HepG2 (cell line): ENCODE data around the gene ENO3. TPM values are rescaled to one million over a fixed set of nuclear protein-coding genes. Genes with fewer than 3 reads are reported as not detected.

Experiments used
- ELK4 ChIP-seq: sonication (generic); formaldehyde crosslinking; IDR thresholded peaks from 2 replicates; pipeline ENCODE4 v1.9.0; 2021; ENCODE audit warnings: missing genetic modification reagents, borderline replicate concordance
- HNRNPLL ChIP-seq: fragments of 200-400 bp; formaldehyde crosslinking; IDR thresholded peaks from 2 replicates; pipeline ENCODE4 v1.6.1; 2017; ENCODE audit warnings: mild to moderate bottlenecking, low read depth, low read length; ENCODE audit not compliant: poor library complexity, severe bottlenecking
- HOXA9 ChIP-seq: sonication (generic); formaldehyde crosslinking; IDR thresholded peaks from 2 replicates; pipeline ENCODE4 v1.8.1; 2022; ENCODE audit warnings: missing genetic modification reagents, mild to moderate bottlenecking, moderate library complexity, borderline replicate concordance
- KDM2A ChIP-seq: sonication (generic); formaldehyde crosslinking; IDR thresholded peaks from 2 replicates; pipeline ENCODE4 v1.4.0; 2020; ENCODE audit warnings: low read depth, missing genetic modification reagents, borderline replicate concordance
- PAX8 ChIP-seq: sonication (generic); formaldehyde crosslinking; IDR thresholded peaks from 2 replicates; pipeline ENCODE4 v1.8.0; 2022; ENCODE audit warnings: mild to moderate bottlenecking, missing genetic modification reagents, borderline replicate concordance
- POLR2A ChIP-seq, 2 experiments: IDR thresholded peaks; 2 replicates each; pipeline ENCODE4 v1.6.1; 2011; ENCODE audit warnings: low read depth in 2 of 2, low read length in 2 of 2, mild to moderate bottlenecking in 1 of 2, moderate library complexity in 1 of 2; ENCODE audit not compliant: insufficient read depth in 1 of 2
- RXRB ChIP-seq: IDR thresholded peaks from 2 replicates; pipeline ENCODE4 v1.6.1; 2016; ENCODE audit warnings: borderline replicate concordance, missing genetic modification reagents, missing compliant biosample characterization
- SOX13 ChIP-seq, 3 experiments: fragments of 450-650 bp in 1 of 3; sonication (generic) in 1 of 3; formaldehyde crosslinking in 1 of 3; IDR thresholded peaks in 2 of 3; conservative IDR thresholded peaks in 1 of 3; 2 replicates each; pipeline versions ENCODE4 v1.5.0 to v1.6.1; 2016 to 2020; ENCODE audit warnings: antibody characterized with exemption in 1 of 3, mild to moderate bottlenecking in 1 of 3, missing compliant biosample characterization in 1 of 3, missing genetic modification reagents in 1 of 3, moderate library complexity in 1 of 3
- TAF1 ChIP-seq: sonication (generic); formaldehyde crosslinking; IDR thresholded peaks from 2 replicates; pipeline ENCODE4 v1.4.0; 2020; ENCODE audit warnings: missing genetic modification reagents
- TAF15 ChIP-seq: fragments of 200-400 bp; formaldehyde crosslinking; IDR thresholded peaks from one replicate; pipeline ENCODE4 v1.6.1; 2018; ENCODE audit warnings: mild to moderate bottlenecking, low read depth, low read length; ENCODE audit not compliant: poor library complexity, severe bottlenecking
- ZFAT ChIP-seq: sonication (generic); formaldehyde crosslinking; conservative IDR thresholded peaks from 2 replicates; pipeline ENCODE4 v1.8.1; 2023; ENCODE audit warnings: missing genetic modification reagents, inconsistent platforms
- ZNF224 ChIP-seq: sonication (generic); formaldehyde crosslinking; IDR thresholded peaks from 2 replicates; pipeline ENCODE4 v1.5.0; 2020; ENCODE audit warnings: mild to moderate bottlenecking, missing genetic modification reagents
- ZNF572 ChIP-seq: sonication (generic); formaldehyde crosslinking; IDR thresholded peaks from 2 replicates; pipeline ENCODE4 v1.5.1; 2020; ENCODE audit warnings: mild to moderate bottlenecking, missing genetic modification reagents
- polyA plus RNA-seq, 8 experiments: library from polyadenylated mRNA; depleted of rRNA in 3 of 8; stranded (reverse) in 7 of 8; unstranded in 1 of 8; fragments of >200 nt; fragmentation: Illumina TruSeq in 4 of 8; extraction: Trizol in 4 of 8; gene quantifications; 2 replicates each; pipeline versions ENCODE4 v1.2.1 to v1.2.3, GENCODE V29; 2011 to 2016; ENCODE audit warnings: low read depth in 4 of 8, missing spikeins in 1 of 8, mixed read lengths in 1 of 8; ENCODE audit not compliant: insufficient read depth in 1 of 8
- total RNA-seq, 5 experiments: library from RNA; depleted of rRNA; stranded (reverse); fragments of >200 nt; fragmentation: Illumina TruSeq; extraction: Trizol; gene quantifications; 2 replicates each; pipeline ENCODE4 v1.2.3, GENCODE V29; 2016; ENCODE audit warnings: low read depth in 1 of 5
- TF ChIP-seq, protein P1 (sequence below): IDR thresholded peaks from 2 replicates; pipeline ENCODE4 v1.4.0; 2020; ENCODE audit warnings: mild to moderate bottlenecking, missing genetic modification reagents
- TF ChIP-seq, protein P2 (sequence below): sonication (generic); formaldehyde crosslinking; IDR thresholded peaks from 2 replicates; pipeline ENCODE4 v1.4.0; 2020; ENCODE audit warnings: missing genetic modification reagents
- TF ChIP-seq, protein P3 (sequence below): IDR thresholded peaks from 2 replicates; pipeline ENCODE4 v1.6.1; 2016
- TF ChIP-seq, protein P4 (sequence below), 2 experiments: fragments of 450-650 bp in 1 of 2; sonication (generic) in 1 of 2; formaldehyde crosslinking; IDR thresholded peaks; 2 replicates each; pipeline versions ENCODE4 v1.5.0 to v1.8.0; 2020 to 2022; ENCODE audit warnings: mild to moderate bottlenecking in 1 of 2, missing genetic modification reagents in 1 of 2

The ENO3 gene
- total and polyA plus RNA-seq, 2 of the 13 experiments (the other 11 are each of a cell fraction or from before 2014, with no cell fraction given) = 59.8 to 69.8 TPM

DNA sequence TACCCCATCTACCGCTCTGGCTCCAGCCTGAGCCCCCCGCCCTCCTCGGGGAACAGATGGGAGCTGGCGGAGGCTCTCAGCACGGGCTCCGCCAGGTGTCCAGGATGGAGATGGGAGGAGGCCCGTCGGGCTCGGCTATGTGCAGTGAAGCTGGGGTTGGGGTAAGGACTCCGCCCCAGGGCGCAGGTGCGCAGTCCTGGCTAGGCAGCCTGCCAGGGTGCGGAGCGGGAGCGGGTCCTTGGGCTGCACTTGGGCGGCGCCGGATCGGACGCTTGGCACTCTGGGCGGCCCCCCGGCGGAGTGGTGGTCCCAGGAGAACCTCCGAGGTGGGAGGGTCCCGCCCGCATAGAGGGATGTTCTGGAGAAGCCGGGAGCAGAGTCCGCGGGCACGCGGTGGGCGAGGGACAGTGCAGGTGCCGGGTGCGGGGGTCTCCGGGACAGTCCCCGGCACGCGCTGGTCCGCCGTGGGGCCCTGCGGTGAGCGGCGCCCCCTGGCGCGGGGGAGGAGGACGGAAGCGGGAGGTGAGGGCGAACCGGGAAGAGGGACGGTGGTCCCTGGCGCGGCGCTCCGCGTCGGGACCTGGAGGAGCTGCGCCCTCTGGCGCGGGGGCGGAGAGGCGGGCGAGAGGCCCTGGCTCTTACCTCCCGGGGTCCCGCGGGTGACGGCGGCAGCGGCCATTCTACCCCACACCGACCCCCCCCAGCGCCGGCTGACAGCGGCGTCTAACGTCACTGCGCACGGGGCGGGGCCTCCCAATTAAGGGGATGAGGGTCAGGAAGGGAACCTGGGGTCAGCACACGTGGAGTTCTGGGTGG is 36.2 kb downstream of the ENO3 start, which contains the start of gene CAMTA2 (continued):
- TF ChIP-seq, protein P1, sequence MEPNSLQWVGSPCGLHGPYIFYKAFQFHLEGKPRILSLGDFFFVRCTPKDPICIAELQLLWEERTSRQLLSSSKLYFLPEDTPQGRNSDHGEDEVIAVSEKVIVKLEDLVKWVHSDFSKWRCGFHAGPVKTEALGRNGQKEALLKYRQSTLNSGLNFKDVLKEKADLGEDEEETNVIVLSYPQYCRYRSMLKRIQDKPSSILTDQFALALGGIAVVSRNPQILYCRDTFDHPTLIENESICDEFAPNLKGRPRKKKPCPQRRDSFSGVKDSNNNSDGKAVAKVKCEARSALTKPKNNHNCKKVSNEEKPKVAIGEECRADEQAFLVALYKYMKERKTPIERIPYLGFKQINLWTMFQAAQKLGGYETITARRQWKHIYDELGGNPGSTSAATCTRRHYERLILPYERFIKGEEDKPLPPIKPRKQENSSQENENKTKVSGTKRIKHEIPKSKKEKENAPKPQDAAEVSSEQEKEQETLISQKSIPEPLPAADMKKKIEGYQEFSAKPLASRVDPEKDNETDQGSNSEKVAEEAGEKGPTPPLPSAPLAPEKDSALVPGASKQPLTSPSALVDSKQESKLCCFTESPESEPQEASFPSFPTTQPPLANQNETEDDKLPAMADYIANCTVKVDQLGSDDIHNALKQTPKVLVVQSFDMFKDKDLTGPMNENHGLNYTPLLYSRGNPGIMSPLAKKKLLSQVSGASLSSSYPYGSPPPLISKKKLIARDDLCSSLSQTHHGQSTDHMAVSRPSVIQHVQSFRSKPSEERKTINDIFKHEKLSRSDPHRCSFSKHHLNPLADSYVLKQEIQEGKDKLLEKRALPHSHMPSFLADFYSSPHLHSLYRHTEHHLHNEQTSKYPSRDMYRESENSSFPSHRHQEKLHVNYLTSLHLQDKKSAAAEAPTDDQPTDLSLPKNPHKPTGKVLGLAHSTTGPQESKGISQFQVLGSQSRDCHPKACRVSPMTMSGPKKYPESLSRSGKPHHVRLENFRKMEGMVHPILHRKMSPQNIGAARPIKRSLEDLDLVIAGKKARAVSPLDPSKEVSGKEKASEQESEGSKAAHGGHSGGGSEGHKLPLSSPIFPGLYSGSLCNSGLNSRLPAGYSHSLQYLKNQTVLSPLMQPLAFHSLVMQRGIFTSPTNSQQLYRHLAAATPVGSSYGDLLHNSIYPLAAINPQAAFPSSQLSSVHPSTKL = peak; percentile 47; the same call in 1 of the 2 replicates
- TF ChIP-seq RXRB (CRISPR knock-in tag) = peak; percentile 35; the same call in 1 of the 2 replicates
- 0 out of 2 replicates have a peak, but pooled peaks have one; percentile 60 for TF ChIP-seq HOXA9 (CRISPR knock-in tag)
- peak; percentile 90 for TF ChIP-seq KDM2A (CRISPR knock-in tag)
- 0 out of 2 replicates have a peak, but pooled peaks have one; percentile 66 for TF ChIP-seq ZNF224 (CRISPR knock-in tag)
- no peak for TF ChIP-seq PAX8 (CRISPR knock-in tag)
- TF ChIP-seq ZNF572 (CRISPR knock-in tag) = no peak
- TF ChIP-seq, protein P2, sequence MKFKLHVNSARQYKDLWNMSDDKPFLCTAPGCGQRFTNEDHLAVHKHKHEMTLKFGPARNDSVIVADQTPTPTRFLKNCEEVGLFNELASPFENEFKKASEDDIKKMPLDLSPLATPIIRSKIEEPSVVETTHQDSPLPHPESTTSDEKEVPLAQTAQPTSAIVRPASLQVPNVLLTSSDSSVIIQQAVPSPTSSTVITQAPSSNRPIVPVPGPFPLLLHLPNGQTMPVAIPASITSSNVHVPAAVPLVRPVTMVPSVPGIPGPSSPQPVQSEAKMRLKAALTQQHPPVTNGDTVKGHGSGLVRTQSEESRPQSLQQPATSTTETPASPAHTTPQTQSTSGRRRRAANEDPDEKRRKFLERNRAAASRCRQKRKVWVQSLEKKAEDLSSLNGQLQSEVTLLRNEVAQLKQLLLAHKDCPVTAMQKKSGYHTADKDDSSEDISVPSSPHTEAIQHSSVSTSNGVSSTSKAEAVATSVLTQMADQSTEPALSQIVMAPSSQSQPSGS (CRISPR knock-in tag) = no peak; the same call in 1 of the 2 replicates
- TF ChIP-seq, protein P3, sequence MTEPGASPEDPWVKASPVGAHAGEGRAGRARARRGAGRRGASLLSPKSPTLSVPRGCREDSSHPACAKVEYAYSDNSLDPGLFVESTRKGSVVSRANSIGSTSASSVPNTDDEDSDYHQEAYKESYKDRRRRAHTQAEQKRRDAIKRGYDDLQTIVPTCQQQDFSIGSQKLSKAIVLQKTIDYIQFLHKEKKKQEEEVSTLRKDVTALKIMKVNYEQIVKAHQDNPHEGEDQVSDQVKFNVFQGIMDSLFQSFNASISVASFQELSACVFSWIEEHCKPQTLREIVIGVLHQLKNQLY (CRISPR knock-in tag) = peak; percentile 1
- TF ChIP-seq, protein P4, sequence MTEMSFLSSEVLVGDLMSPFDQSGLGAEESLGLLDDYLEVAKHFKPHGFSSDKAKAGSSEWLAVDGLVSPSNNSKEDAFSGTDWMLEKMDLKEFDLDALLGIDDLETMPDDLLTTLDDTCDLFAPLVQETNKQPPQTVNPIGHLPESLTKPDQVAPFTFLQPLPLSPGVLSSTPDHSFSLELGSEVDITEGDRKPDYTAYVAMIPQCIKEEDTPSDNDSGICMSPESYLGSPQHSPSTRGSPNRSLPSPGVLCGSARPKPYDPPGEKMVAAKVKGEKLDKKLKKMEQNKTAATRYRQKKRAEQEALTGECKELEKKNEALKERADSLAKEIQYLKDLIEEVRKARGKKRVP (CRISPR knock-in tag; IDR thresholded peaks at IDR 0.05) = 0 out of 4 replicates have a peak, but pooled peaks of 1 of the 2 experiments have one; percentile 18
- peak; percentile 62 for TF ChIP-seq TAF15
- no peak for TF ChIP-seq ELK4
- TF ChIP-seq SOX13 (IDR thresholded peaks at IDR 0.05) = no peak
- peak in 1 of 2 experiments; percentile 43; a peak in 2 of 4 replicates for TF ChIP-seq SOX13 (CRISPR knock-in tag; conservative IDR thresholded peaks at IDR 0.05 in 1 of 2, IDR thresholded peaks at IDR 0.05 in 1 of 2)
- peak; percentile 49; the same call in 1 of the 2 replicates for TF ChIP-seq ZFAT (CRISPR knock-in tag)
- peak; percentile 73 for TF ChIP-seq TAF1
- peak; percentile 39 for TF ChIP-seq HNRNPLL
- peak in 1 of 2 experiments; percentile 12; a peak in 2 of 4 replicates for TF ChIP-seq POLR2A (IDR thresholded peaks at IDR 0.05; ENCODE audit: insufficient read depth in 1 of 2, low read depth in 2 of 2, low read length in 2 of 2)
